Measurements from ENCODE around the gene ZFP91. TPM values are rescaled to one million over a fixed set of nuclear protein-coding genes. Genes with fewer than 3 reads are reported as not detected.

The ZFP91 gene
- total and polyA plus RNA-seq, 9 of the 15 experiments (the other 6 are each of a cell fraction or from before 2014, with no cell fraction given), result 17.6 to 58.3 (median 34.0) TPM

GRCh38 chr11:58562375-58562800 is 16.5 kb upstream of the ZFP91 start (continued):
- no peak for TF ChIP-seq RAD21 (CRISPR knock-in tag; conservative IDR thresholded peaks at IDR 0.05 in 1 of 2, IDR thresholded peaks at IDR 0.05 in 1 of 2)
- TF ChIP-seq MGA (IDR thresholded peaks at IDR 0.05), result no peak
- TF ChIP-seq PTBP1 (IDR thresholded peaks at IDR 0.05; ENCODE audit: low read depth, low read length), result no peak
- no peak for TF ChIP-seq SMAD4 (CRISPR knock-in tag; conservative IDR thresholded peaks at IDR 0.05)

All from K562 (cell line).